PC-3 (cell line): ENCODE data around the gene GCM1. TPM values are rescaled to one million over a fixed set of nuclear protein-coding genes. Genes with fewer than 3 reads are reported as not detected.
A peak's percentile ranks its signal among the peaks of the same experiment; 100 is the strongest.

ENCODE experiments used
- ATAC-seq: fragments of 200-7000 bp; cut with Tn5 transposase; 2 replicates; pipeline ENCODE4 v1.9.1; 2020; ENCODE audit warnings: mild to moderate bottlenecking, moderate library complexity
- BruUV-seq: library from RNA; stranded (reverse); fragments of 400-500 nt; replicated peaks from 2 replicates; lab custom pipeline; 2021; lab: Mats Ljungman, UMichigan
- CTCF ChIA-PET: fragments of 300-600 bp; sonication (Branson Sonifier 250); formaldehyde crosslinking; loops from one replicate; lab custom pipeline; 2022; ENCODE audit warnings: antibody characterized with exemption; lab: Charles Lee
- POLR2A ChIA-PET: fragments of 300-600 bp; sonication (Branson Sonifier 250); formaldehyde crosslinking; loops from one replicate; lab custom pipeline; 2022; ENCODE audit warnings: antibody characterized with exemption; ENCODE audit not compliant: unreplicated experiment; lab: Charles Lee
- DNase-seq: peaks from one replicate; pipeline ENCODE4 v3.0.0-alpha.2; 2015
- H2AFZ ChIP-seq: fragments of 300-600 bp; sonication (generic); 2 replicates; pipeline ENCODE4 v1.6.0; 2016; ENCODE audit warnings: antibody characterized with exemption, low read length
- H3F3A ChIP-seq: fragments of 300-600 bp; sonication (generic); one replicate; pipeline ENCODE4 v1.6.0; 2017; ENCODE audit warnings: antibody characterized with exemption, low read length, control low read depth, mild to moderate bottlenecking; ENCODE audit not compliant: unreplicated experiment
- H3K27ac ChIP-seq: fragments of 300-600 bp; sonication (generic); 2 replicates; pipeline ENCODE4 v1.5.1; 2016; ENCODE audit warnings: mild to moderate bottlenecking, low read length
- H3K27me3 ChIP-seq: fragments of 300-600 bp; sonication (generic); 2 replicates; pipeline ENCODE4 v1.6.1; 2016; ENCODE audit warnings: low read length, mixed read lengths
- H3K36me3 ChIP-seq: fragments of 300-600 bp; sonication (generic); 2 replicates; pipeline ENCODE4 v1.6.1; 2016; ENCODE audit warnings: low read depth, mixed run types, low read length, mixed read lengths
- H3K4me1 ChIP-seq: fragments of 300-600 bp; sonication (generic); 2 replicates; pipeline ENCODE4 v1.5.1; 2016; ENCODE audit warnings: low read length; ENCODE audit not compliant: insufficient read depth
- H3K4me2 ChIP-seq: fragments of 300-600 bp; sonication (generic); 2 replicates; pipeline ENCODE4 v1.6.0; 2016; ENCODE audit warnings: low read length
- H3K4me3 ChIP-seq: fragments of 300-600 bp; sonication (generic); 2 replicates; pipeline ENCODE4 v1.5.1; 2016; ENCODE audit warnings: mild to moderate bottlenecking, low read length, mixed read lengths
- H3K79me2 ChIP-seq: fragments of 300-600 bp; sonication (generic); 2 replicates; pipeline ENCODE4 v1.6.1; 2017; ENCODE audit warnings: low read length, mixed read lengths
- H3K9ac ChIP-seq: fragments of 300-600 bp; sonication (generic); 2 replicates; pipeline ENCODE4 v1.6.0; 2016; ENCODE audit warnings: mild to moderate bottlenecking, low read length
- H3K9me2 ChIP-seq: fragments of 300-600 bp; sonication (generic); replicated peaks from 2 replicates; pipeline ENCODE4 v1.6.1; 2016; ENCODE audit warnings: mixed run types, low read length, mixed read lengths
- H3K9me3 ChIP-seq: fragments of 300-600 bp; sonication (generic); 2 replicates; pipeline ENCODE4 v1.6.1; 2016; ENCODE audit warnings: low read length, mixed read lengths
- H4K20me1 ChIP-seq: fragments of 300-600 bp; sonication (generic); 2 replicates; pipeline ENCODE4 v1.6.1; 2016; ENCODE audit warnings: low read length, mixed read lengths
- EZH2 ChIP-seq: fragments of 300-600 bp; sonication (generic); IDR thresholded peaks from one replicate; pipeline ENCODE4 v1.6.1; 2017; ENCODE audit warnings: antibody characterized with exemption, mild to moderate bottlenecking, low read length; ENCODE audit not compliant: unreplicated experiment
- EZH2phosphoT487 ChIP-seq: fragments of 300-600 bp; sonication (generic); IDR thresholded peaks from 2 replicates; pipeline ENCODE4 v1.6.1; 2018; ENCODE audit warnings: mild to moderate bottlenecking, antibody characterized with exemption, low read length, borderline replicate concordance
- intact Hi-C: fragments of 100-400 bp; cut with micrococcal nuclease; formaldehyde crosslinking; loops from 2 replicates; pipeline ENCODE4 v1.9.0; 2023
- total RNA-seq: library from RNA; depleted of rRNA; stranded (reverse); fragments of >200 nt; gene quantifications from 2 replicates; pipeline ENCODE4 v1.2.3, GENCODE V29; 2014
- TF ChIP-seq, protein P1 (sequence below): fragments of 300-600 bp; sonication (generic); conservative IDR thresholded peaks from 2 replicates; pipeline ENCODE4 v1.5.1; 2017; ENCODE audit warnings: antibody characterized with exemption, low read depth, mild to moderate bottlenecking, low read length

GCM1 gene
- total RNA-seq, 1 experiment from 2014 or later: not detected

- BruUV-seq: no TSS peak
- no peaks in the 10 kb centered on the region for H4K20me1 ChIP-seq
- H3K9me3 ChIP-seq: no peaks in the 10 kb centered on the region
- H3K4me2 ChIP-seq: no peak overlapping the region
- no peaks in the 10 kb centered on the region for H3K9me2 ChIP-seq
- ChIA-PET CTCF (no interaction called here), POLR2A (no interaction called here)
- H3K36me3 ChIP-seq: no peaks in the 10 kb centered on the region
- H2AFZ ChIP-seq: no peak overlapping the region
- no peaks in the 10 kb centered on the region for H3K27me3 ChIP-seq
- ATAC-seq: no peak
- DNase-seq: no peak
- no peaks in the 10 kb centered on the region for H3F3A ChIP-seq
- H3K4me1 ChIP-seq: peaks cover 5% of the 10 kb centered on the region; the same call in 1 of the 2 replicates
- no peaks in the 10 kb centered on the region for H3K79me2 ChIP-seq
- no peak for TF ChIP-seq EZH2
- H3K4me3 ChIP-seq: no peak overlapping the region
- intact Hi-C loops: no loop called here
- no peak overlapping the region for H3K9ac ChIP-seq
- no peak overlapping the region for H3K27ac ChIP-seq
Measured at GRCh38 chr6:53180678-53181077, 32.0 kb upstream of the GCM1 start.

DNA sequence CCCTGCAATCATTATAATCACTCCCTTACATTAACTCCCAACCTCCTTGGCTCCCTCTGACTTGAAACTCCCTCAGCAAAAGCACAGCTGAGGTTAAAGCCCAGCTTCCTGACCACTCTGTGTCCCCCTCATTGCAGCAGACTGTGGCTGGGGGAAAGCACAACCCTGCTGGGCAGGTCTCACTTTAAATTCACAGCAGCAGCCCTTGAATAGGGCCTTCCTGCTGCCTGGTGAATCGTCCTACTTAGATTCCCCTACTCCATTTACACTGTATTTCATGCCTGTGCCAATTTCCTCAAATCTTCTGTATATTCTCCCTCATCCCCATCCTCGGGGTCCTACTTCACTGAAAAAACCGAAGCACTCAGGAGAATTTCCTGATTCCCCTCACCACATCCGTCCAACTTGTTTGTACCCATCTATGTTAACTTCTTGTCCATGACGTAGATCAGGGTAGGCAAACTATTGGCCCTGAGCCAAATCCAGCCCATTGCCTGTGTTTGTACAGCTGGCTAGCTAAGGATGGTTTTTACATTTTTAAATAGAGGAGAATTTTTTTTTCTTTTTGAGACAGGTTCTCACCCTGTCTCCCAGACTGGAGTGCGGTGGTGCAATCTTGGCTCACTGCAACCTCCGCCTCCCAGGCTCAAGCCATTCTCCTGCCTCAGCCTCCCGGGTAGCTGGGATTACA is 31.5 kb upstream of the GCM1 start:
- Histone ChIP-seq H2AFZ (no peak overlapping the region), H3K4me2 (no peak overlapping the region), H3F3A (no peaks in the 10 kb centered on the region), H3K9me3 (no peaks in the 10 kb centered on the region), H3K4me1 (peaks cover 5% of the 10 kb centered on the region; the same call in 1 of the 2 replicates), H4K20me1 (no peaks in the 10 kb centered on the region), H3K36me3 (no peaks in the 10 kb centered on the region), H3K27me3 (no peaks in the 10 kb centered on the region), H3K9me2 (no peaks in the 10 kb centered on the region), H3K4me3 (no peak overlapping the region), H3K27ac (no peak overlapping the region), H3K79me2 (no peaks in the 10 kb centered on the region), H3K9ac (no peak overlapping the region)
- no peak for DNase-seq
- ChIA-PET POLR2A (no interaction called here), CTCF (interaction anchor here (0.6 kb wide), 1 partner anchor 114 kb away, joined by 4 read pairs; no protein-coding TSS in a partner anchor)
- TF ChIP-seq EZH2 (no peak), EZH2phosphoT487 (no peak)
- TF ChIP-seq, protein P1, sequence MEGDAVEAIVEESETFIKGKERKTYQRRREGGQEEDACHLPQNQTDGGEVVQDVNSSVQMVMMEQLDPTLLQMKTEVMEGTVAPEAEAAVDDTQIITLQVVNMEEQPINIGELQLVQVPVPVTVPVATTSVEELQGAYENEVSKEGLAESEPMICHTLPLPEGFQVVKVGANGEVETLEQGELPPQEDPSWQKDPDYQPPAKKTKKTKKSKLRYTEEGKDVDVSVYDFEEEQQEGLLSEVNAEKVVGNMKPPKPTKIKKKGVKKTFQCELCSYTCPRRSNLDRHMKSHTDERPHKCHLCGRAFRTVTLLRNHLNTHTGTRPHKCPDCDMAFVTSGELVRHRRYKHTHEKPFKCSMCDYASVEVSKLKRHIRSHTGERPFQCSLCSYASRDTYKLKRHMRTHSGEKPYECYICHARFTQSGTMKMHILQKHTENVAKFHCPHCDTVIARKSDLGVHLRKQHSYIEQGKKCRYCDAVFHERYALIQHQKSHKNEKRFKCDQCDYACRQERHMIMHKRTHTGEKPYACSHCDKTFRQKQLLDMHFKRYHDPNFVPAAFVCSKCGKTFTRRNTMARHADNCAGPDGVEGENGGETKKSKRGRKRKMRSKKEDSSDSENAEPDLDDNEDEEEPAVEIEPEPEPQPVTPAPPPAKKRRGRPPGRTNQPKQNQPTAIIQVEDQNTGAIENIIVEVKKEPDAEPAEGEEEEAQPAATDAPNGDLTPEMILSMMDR: no peak
- ATAC-seq: no peak
- intact Hi-C loops: loop anchor here (10.0 kb wide), 3 partner anchors 75 to 545 kb away; no protein-coding TSS in a partner anchor
- no TSS peak for BruUV-seq

DNA sequence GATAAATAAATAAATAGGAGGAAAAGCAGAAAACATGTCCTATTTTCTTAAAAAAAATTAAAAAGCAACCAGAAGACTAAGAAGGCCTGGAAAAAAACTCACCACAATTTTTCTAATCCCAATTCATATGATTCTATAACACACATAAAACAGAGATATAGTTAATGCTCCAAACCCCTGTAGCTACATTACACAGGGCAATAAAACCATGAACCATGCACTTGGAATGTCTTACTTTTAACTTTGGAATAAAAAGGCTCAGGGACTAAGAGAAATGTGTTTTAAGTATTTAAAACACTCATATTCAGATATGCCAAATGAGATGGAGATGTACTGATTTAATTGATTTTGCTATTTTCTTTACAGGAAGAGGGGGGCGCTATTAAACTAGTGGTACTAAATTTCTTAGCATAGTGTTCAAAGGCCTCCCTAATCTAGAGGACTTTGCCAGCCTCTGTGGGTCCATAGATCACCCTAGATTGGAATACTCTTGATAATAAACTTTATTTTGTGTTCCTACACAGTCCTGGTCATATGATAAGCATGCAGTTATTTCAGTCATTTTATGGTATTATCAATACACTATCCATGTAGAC is 30.3 kb upstream of the GCM1 start:
- H3K9ac ChIP-seq: no peak overlapping the region
- DNase-seq (peak; percentile 34), ATAC-seq (peak; percentile 82)
- no peaks in the 10 kb centered on the region for H3K27me3 ChIP-seq
- H3K27ac ChIP-seq: no peak overlapping the region
- no TSS peak for BruUV-seq
- peaks cover 5% of the 10 kb centered on the region; the same call in 1 of the 2 replicates for H3K4me1 ChIP-seq
- no peaks in the 10 kb centered on the region for H3K9me3 ChIP-seq
- no peak overlapping the region for H3K4me2 ChIP-seq
- TF ChIP-seq EZH2phosphoT487: no peak
- TF ChIP-seq, protein P1: peak; percentile 43
- TF ChIP-seq EZH2: no peak
- H3K79me2 ChIP-seq: no peaks in the 10 kb centered on the region
- H3K9me2 ChIP-seq: no peaks in the 10 kb centered on the region
- no peak overlapping the region for H3K4me3 ChIP-seq
- intact Hi-C loops: loop anchor here (10.0 kb wide), 3 partner anchors 76 to 546 kb away; no protein-coding TSS in a partner anchor
- POLR2A ChIA-PET: no interaction called here
- no peaks in the 10 kb centered on the region for H4K20me1 ChIP-seq
- H2AFZ ChIP-seq: no peak overlapping the region
- no peaks in the 10 kb centered on the region for H3F3A ChIP-seq
- CTCF ChIA-PET: no interaction called here
- no peaks in the 10 kb centered on the region for H3K36me3 ChIP-seq
